Measurements from ENCODE around the gene DNAH11. TPM values are rescaled to one million over a fixed set of nuclear protein-coding genes. Genes with fewer than 3 reads are reported as not detected.

Gene DNAH11
- total RNA-seq, 6 experiments from 2014 or later = 0.17 to 5.5 (median 1.2) TPM

DNA sequence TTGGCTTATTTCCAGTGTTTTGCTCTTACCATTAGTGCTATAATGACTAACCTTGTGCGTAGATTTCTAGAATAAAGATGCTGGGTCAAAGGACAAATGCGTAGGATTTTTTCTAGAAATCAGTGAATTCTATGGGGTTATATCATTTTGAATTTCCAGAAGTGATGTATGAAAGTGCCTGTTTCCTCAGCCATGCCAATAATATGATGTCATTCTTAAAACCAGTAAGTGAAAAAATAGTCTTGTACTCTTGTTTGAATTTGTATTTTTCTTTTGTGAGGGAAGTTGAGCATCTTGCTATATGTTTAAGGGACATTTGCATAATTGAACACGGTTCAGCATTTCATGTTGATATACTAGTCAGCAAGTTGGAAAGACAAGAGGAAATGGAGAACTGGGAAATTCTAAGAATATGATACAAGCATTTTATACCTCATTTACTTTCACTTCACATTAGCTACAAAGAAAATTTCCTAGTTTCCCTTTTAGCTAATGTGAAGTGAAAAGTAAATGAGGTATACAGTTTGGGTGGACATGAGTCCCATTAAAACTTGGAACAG lies 3.8 kb upstream of the DNAH11 start:
- WGBS (ENCODE audit: insufficient coverage, low coverage, low lambda C conversion rate, missing lambda C conversion rate) = 83% methylated on average over 3 of the region's 3 CpGs
- Histone ChIP-seq H3K9me3 (no peaks in the 10 kb centered on the region), H3K4me1 (peaks cover 0 to 8% (median 0%) of the 10 kb centered on the region in 4 donors), H3K4me3 (no peak overlapping the region), H3K27ac (no peak overlapping the region), H3K27me3 (no peaks in the 10 kb centered on the region), H3K36me3 (no peaks in the 10 kb centered on the region)
- intact Hi-C loops (cut with DNase I) = no loop called here
- no peak for ATAC-seq
- DNase-seq = no peak
- TF ChIP-seq, protein P1, sequence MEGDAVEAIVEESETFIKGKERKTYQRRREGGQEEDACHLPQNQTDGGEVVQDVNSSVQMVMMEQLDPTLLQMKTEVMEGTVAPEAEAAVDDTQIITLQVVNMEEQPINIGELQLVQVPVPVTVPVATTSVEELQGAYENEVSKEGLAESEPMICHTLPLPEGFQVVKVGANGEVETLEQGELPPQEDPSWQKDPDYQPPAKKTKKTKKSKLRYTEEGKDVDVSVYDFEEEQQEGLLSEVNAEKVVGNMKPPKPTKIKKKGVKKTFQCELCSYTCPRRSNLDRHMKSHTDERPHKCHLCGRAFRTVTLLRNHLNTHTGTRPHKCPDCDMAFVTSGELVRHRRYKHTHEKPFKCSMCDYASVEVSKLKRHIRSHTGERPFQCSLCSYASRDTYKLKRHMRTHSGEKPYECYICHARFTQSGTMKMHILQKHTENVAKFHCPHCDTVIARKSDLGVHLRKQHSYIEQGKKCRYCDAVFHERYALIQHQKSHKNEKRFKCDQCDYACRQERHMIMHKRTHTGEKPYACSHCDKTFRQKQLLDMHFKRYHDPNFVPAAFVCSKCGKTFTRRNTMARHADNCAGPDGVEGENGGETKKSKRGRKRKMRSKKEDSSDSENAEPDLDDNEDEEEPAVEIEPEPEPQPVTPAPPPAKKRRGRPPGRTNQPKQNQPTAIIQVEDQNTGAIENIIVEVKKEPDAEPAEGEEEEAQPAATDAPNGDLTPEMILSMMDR (IDR thresholded peaks at IDR 0.05) = no peak
- no peak for TF ChIP-seq POLR2A (IDR thresholded peaks at IDR 0.05)

- Histone ChIP-seq H3K27me3 (no peaks in the 10 kb centered on the region), H3K4me1 (peaks cover 0 to 8% (median 0%) of the 10 kb centered on the region in 4 donors), H3K4me3 (peak overlapping the region; percentile 57 to 62 (median 60)), H3K27ac (no peak overlapping the region), H3K36me3 (no peaks in the 10 kb centered on the region), H3K9me3 (no peaks in the 10 kb centered on the region)
- ATAC-seq (peak; percentile 29 to 56 (median 42)), DNase-seq (no peak)
- intact Hi-C loops (cut with DNase I) = no loop called here
- 10% methylated on average over 10 of the region's 31 CpGs for WGBS (ENCODE audit: insufficient coverage, low coverage, low lambda C conversion rate, missing lambda C conversion rate)
- TF ChIP-seq POLR2A (IDR thresholded peaks at IDR 0.05) = no peak
- TF ChIP-seq, protein P1 (IDR thresholded peaks at IDR 0.05) = no peak
Measured at GRCh38 chr7:21543528-21544302, 876 bp downstream of the DNAH11 start.

- no peak for TF ChIP-seq POLR2A (IDR thresholded peaks at IDR 0.05)
- TF ChIP-seq, protein P1 (IDR thresholded peaks at IDR 0.05) = no peak
- Histone ChIP-seq H3K9me3 (no peaks in the 10 kb centered on the region), H3K4me3 (peak overlapping the region in 1 of 3 donors; percentile 57), H3K4me1 (peaks cover 0 to 8% (median 0%) of the 10 kb centered on the region in 4 donors), H3K27me3 (no peaks in the 10 kb centered on the region), H3K36me3 (no peaks in the 10 kb centered on the region), H3K27ac (no peak overlapping the region)
- ATAC-seq = no peak
- no peak for DNase-seq
- WGBS (ENCODE audit: insufficient coverage, low coverage, low lambda C conversion rate, missing lambda C conversion rate) = 19% methylated on average over 3 of the region's 3 CpGs
- intact Hi-C loops (cut with DNase I) = no loop called here
Measured at GRCh38 chr7:21544303-21544656, 1.4 kb downstream of the DNAH11 start.

- 67% methylated on average over 3 of the region's 3 CpGs for WGBS (ENCODE audit: insufficient coverage, low coverage, low lambda C conversion rate, missing lambda C conversion rate)
- Histone ChIP-seq H3K4me3 (no peak overlapping the region), H3K36me3 (no peaks in the 10 kb centered on the region), H3K27me3 (no peaks in the 10 kb centered on the region), H3K27ac (no peak overlapping the region), H3K9me3 (no peaks in the 10 kb centered on the region), H3K4me1 (peaks cover 0 to 8% (median 0%) of the 10 kb centered on the region in 4 donors)
- DNase-seq (no peak), ATAC-seq (no peak)
- no peak for TF ChIP-seq POLR2A (IDR thresholded peaks at IDR 0.05)
- TF ChIP-seq, protein P1 (IDR thresholded peaks at IDR 0.05) = no peak
- intact Hi-C loops (cut with DNase I) = no loop called here
Measured at GRCh38 chr7:21544715-21545114, 1.9 kb downstream of the DNAH11 start.
